H1 (cell line): ENCODE measurements around the gene SEMA7A. TPM values are rescaled to one million over a fixed set of nuclear protein-coding genes. Genes with fewer than 3 reads are reported as not detected.

Experiments used
- SIRT6 ChIP-seq: IDR thresholded peaks from one replicate; pipeline ENCODE4 v1.7.1; 2012; ENCODE audit warnings: low read length, inconsistent platforms
- polyA plus RNA-seq, 7 experiments: library from polyadenylated mRNA; depleted of rRNA in 3 of 7; stranded (reverse) in 5 of 7; unstranded in 2 of 7; fragments of >200 nt in 5 of 7; fragments of 200-250 nt in 2 of 7; gene quantifications; 1 replicate in 5 of 7; 2 replicates in 1 of 7; 4 replicates in 1 of 7; pipeline versions ENCODE4 v1.2.1 to v1.2.3, GENCODE V29; 2011 to 2013; ENCODE audit warnings: missing spikeins in 2 of 7, mixed read lengths in 2 of 7
- total RNA-seq: library from RNA; stranded (reverse); fragmentation: NEBNext Ultra II Directional; extraction: Animal tissue kit (Norgen Biotek cat#: 25700); gene quantifications from 2 replicates; pipeline ENCODE4 v1.2.1, GENCODE V29; 2021

The SEMA7A gene
- total and polyA plus RNA-seq, 2 of the 8 experiments (the other 6 are each of a cell fraction or from before 2014, with no cell fraction given) = 10.7 to 15.0 TPM

- TF ChIP-seq SIRT6 = no peak
These were observed 32.6 kb downstream of the SEMA7A start (continued) for GRCh38 chr15:74400915-74401757.
